Brain microvascular endothelial cell (primary cell): ENCODE data around the gene TTC38.

Experiments
- DNase-seq: peaks from one replicate; pipeline ENCODE4 v3.0.0-alpha.2; 2020
- H3K27ac ChIP-seq: fragments of 250-450 bp; sonication (Bioruptor Pico); 2 replicates; pipeline ENCODE4 v1.5.1; 2020; ENCODE audit warnings: mild to moderate bottlenecking, moderate library complexity
- H3K27me3 ChIP-seq: fragments of 250-450 bp; sonication (Bioruptor Pico); replicated peaks from 2 replicates; pipeline ENCODE4 v1.5.1; 2020; ENCODE audit warnings: mild to moderate bottlenecking
- H3K36me3 ChIP-seq: fragments of 250-450 bp; sonication (Bioruptor Pico); replicated peaks from 2 replicates; pipeline ENCODE4 v1.5.1; 2020; ENCODE audit warnings: mild to moderate bottlenecking
- H3K4me3 ChIP-seq: 2 replicates; pipeline ENCODE4 v1.5.1; 2011; ENCODE audit warnings: low read depth, mild to moderate bottlenecking, control low read depth, low read length, moderate library complexity
- in situ Hi-C: cut with HindIII; loops from 2 replicates; pipeline ENCODE4 v1.10.0; 2017; ENCODE audit warnings: low sequenced_read_pairs, low pct_ligation_motif_present
- TF ChIP-seq, protein P1 (sequence below): IDR thresholded peaks from 2 replicates; pipeline ENCODE4 v1.5.1; 2011; ENCODE audit warnings: low read depth, mild to moderate bottlenecking, moderate library complexity, low read length, control low read depth, inconsistent platforms; ENCODE audit errors: missing control alignments

TTC38 gene

DNA sequence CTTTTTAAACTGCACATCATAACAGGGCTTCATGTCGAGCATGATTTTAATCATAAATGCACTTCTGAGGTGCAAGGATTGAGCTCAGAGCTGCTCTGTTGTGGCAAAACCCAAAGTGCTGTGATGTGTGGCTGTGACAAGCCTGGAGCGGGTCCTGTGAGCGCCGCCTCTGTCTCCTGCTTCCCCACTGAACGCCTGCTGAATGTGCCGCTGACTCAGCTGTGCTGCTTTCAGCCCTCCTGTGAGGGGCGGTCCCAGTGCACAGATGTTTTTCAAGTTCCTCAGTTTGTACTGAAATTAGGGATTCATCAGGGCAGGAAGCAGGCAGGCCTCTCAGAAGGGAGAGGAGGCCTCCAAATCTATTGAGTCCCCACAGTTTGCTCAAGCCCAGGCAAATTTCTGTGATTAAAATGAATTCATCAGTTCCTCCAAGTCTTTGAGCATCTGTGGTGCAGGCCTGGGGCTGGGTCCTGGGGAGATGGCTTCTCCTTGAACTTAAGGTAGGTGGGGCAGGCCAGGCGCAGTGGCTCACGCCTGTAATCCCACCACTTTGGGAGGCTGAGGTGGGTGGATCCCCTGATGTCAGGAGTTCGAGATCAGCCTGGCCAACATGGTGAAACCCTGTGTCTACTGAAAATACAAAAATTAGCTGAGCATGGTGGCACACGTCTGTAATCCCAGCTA lies 25.9 kb downstream of the TTC38 start:
- no peak overlapping the region for H3K4me3 ChIP-seq
- TF ChIP-seq, protein P1, sequence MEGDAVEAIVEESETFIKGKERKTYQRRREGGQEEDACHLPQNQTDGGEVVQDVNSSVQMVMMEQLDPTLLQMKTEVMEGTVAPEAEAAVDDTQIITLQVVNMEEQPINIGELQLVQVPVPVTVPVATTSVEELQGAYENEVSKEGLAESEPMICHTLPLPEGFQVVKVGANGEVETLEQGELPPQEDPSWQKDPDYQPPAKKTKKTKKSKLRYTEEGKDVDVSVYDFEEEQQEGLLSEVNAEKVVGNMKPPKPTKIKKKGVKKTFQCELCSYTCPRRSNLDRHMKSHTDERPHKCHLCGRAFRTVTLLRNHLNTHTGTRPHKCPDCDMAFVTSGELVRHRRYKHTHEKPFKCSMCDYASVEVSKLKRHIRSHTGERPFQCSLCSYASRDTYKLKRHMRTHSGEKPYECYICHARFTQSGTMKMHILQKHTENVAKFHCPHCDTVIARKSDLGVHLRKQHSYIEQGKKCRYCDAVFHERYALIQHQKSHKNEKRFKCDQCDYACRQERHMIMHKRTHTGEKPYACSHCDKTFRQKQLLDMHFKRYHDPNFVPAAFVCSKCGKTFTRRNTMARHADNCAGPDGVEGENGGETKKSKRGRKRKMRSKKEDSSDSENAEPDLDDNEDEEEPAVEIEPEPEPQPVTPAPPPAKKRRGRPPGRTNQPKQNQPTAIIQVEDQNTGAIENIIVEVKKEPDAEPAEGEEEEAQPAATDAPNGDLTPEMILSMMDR, result no peak
- in situ Hi-C loops, result no loop called here
- H3K27ac ChIP-seq, result no peak overlapping the region
- H3K27me3 ChIP-seq, result no peaks in the 10 kb centered on the region
- peaks cover 7% of the 10 kb centered on the region for H3K36me3 ChIP-seq
- DNase-seq, result peak; percentile 28

DNA sequence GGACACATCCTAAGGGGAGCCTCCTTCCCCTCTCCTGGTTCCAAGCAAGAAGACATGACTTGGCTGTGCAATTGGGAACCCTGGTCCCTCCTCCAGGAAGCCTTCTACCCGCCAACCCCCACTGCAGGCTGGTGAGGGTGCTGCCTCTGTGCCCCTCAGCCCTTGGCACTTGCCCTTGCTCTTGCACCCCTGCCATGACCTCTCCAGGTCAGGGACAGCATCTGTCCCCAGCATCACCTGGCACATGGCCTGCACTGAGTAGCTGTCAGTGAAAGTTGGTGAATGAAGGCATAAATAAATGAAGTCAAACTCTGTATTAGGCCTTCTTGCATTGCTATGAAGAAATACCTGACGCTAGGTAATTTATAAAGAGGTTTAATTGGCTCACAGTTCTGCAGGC lies 27.0 kb downstream of the TTC38 start:
- H3K4me3 ChIP-seq, result no peak overlapping the region
- in situ Hi-C loops, result no loop called here
- H3K27ac ChIP-seq, result no peak overlapping the region
- TF ChIP-seq, protein P1, result no peak
- H3K36me3 ChIP-seq, result peaks cover 7% of the 10 kb centered on the region
- no peak for DNase-seq
- no peaks in the 10 kb centered on the region for H3K27me3 ChIP-seq

DNA sequence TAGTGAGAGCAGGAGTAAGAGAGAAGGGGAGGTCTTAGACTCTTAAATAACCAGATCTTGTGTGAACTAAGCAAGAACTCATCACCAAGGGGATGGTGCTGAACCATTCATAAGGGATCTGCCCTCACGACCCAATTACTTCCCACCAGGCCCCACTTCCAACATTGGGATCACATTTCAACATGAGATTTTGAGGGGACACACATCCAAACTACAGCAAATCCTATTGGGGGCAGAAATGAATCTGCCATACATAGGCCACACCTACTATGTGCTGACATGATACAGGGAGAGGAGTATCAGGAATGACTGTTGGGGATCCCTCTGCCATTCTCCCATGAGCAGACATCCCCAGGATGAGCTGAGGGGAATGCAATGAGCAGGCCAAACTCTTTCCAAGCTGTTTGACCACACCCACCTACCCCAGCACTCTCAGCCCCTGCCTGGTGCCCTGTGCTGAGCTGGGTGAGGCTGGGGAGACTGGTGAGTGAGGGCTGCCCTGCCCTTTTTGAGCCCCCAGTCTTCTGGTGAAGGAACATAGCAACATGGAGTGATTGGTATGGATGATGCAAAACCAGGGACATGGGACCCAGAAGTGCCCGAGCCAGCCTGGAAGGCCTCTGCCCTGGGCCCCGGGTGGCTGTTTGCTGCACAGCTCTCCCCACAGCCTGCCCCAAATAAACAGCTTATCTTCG lies 27.6 kb downstream of the TTC38 start:
- in situ Hi-C loops, result no loop called here
- Histone ChIP-seq H3K4me3 (no peak overlapping the region), H3K27ac (no peak overlapping the region), H3K27me3 (no peaks in the 10 kb centered on the region), H3K36me3 (peaks cover 7% of the 10 kb centered on the region)
- TF ChIP-seq, protein P1, result no peak
- DNase-seq, result no peak

DNA sequence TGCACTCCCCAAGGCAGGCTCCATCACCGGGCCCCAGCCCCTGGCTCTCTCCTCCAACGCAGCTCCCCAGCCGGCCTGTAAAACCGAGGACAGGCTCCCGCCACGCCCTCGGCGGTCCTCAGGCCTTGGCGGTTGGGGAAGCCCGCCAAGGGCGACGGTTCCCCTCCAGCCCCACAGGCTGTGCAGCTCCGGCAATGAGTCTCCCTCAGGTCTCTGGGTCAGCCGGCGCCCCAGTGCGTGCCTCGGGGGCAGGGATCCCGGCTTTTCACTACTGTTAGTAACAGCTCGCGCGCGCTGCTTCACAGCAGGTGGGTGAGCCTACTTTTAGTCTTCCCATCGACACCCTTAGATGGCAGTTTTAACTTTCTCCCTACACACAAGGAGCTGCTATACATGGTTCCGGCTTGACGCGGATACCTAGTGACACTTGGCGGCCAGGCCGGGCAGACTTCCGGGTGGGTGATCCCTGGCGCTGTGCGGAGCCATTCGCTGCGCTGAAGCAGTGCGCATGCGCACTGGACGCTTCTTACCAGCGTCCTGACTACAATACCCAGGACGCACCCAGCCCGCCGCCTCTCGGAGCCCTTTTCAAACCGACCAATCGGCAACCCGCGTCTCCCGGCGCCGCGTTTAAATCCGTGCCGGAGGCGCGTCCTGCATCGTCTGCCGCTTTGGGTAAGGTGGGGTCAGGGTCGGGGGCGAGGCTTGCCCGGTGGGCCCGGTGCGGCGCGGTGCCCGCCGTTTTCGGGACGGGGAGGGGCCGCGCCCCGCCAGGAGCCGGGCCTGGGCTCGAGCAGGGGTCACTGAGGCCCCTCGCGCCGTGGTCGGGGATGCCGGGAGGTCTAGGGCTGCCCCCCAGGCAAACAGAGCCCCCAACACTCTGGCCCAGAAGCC lies 28.7 kb downstream of the TTC38 start, which contains the start of gene GTSE1:
GTSE1 (plus strand) TSS at position 614 of the 894 bp plus-strand sequence. CDS start 531 bp downstream, outside the sequence.
- TF ChIP-seq, protein P1, result no peak
- DNase-seq, result peak; percentile 95
- H3K27ac ChIP-seq, result peak within 1 kb of the TSS; percentile 66
- peak within 1 kb of the TSS; percentile 82 for H3K4me3 ChIP-seq
- H3K36me3 ChIP-seq, result peaks cover 7% of the 10 kb centered on the region
- no peaks in the 10 kb centered on the region for H3K27me3 ChIP-seq
- in situ Hi-C loops, result no loop called here

DNA sequence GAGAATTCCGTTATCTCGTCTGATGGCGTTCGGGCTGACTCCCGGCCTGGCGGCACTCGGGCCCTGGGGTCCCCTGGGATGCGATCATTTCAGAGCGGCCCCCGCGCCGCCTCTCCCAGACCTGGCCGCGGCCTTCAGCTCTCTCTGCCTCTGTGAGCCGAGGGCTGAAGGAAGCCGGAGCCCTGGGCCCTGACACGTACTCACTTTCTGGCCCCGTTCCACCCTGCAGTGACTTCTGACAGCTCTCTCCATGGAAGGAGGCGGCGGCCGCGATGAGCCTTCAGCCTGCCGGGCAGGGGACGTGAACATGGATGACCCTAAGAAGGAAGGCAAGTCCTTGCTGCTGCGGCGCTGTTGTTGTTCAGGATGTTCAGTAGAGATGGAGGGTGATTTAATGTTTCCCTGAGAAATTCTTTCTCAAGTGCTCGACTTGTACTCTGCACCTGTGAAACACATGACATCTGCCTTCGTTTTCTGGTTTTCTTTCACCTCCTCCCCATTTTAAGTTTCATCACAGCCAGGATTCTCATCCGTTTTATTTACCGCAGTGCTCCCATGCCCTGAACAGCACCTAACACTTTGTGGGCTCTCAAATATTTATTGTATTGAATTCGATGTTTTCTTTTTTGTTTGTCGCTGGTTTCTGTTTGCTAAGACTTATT lies 29.5 kb downstream of the TTC38 start:
- Histone ChIP-seq H3K27ac (peak overlapping the region; percentile 4), H3K36me3 (peaks cover 5% of the 10 kb centered on the region), H3K4me3 (peak overlapping the region; percentile 82), H3K27me3 (no peaks in the 10 kb centered on the region)
- TF ChIP-seq, protein P1, result no peak
- in situ Hi-C loops, result no loop called here
- DNase-seq, result peak; percentile 20
